GM10266 (cell line): ENCODE results near the gene MAGEB5.

ENCODE experiments used
- DNase-seq: peaks from one replicate; pipeline ENCODE4 v3.0.0; 2012; ENCODE audit errors: extremely low spot score
- TF ChIP-seq, protein P1 (sequence below): IDR thresholded peaks from 2 replicates; pipeline ENCODE4 v1.5.1; 2012; ENCODE audit warnings: mild to moderate bottlenecking, low read depth; ENCODE audit not compliant: control insufficient read depth, insufficient read depth; ENCODE audit errors: missing control alignments

Gene MAGEB5

DNA sequence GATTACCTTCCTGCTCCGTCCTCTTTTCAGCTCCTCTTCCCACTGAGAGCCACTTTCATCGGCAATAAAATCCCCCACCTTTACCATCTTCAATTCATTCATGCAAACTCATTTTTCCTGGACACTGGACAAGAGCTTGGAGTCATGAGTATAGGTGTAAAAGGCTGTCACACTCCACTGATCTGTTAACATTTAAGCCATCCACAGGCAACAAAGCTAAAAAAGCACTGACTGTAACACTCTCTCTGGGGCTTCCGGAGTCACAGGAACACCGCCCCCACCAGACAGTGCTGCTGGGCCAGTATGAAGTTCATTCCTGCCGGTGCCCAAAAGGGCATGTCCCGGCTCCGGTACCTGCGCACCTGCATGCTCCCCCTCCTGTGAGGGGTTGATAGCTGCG is 38.5 kb downstream of the MAGEB5 start:
- TF ChIP-seq, protein P1, sequence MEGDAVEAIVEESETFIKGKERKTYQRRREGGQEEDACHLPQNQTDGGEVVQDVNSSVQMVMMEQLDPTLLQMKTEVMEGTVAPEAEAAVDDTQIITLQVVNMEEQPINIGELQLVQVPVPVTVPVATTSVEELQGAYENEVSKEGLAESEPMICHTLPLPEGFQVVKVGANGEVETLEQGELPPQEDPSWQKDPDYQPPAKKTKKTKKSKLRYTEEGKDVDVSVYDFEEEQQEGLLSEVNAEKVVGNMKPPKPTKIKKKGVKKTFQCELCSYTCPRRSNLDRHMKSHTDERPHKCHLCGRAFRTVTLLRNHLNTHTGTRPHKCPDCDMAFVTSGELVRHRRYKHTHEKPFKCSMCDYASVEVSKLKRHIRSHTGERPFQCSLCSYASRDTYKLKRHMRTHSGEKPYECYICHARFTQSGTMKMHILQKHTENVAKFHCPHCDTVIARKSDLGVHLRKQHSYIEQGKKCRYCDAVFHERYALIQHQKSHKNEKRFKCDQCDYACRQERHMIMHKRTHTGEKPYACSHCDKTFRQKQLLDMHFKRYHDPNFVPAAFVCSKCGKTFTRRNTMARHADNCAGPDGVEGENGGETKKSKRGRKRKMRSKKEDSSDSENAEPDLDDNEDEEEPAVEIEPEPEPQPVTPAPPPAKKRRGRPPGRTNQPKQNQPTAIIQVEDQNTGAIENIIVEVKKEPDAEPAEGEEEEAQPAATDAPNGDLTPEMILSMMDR = no peak
- no peak for DNase-seq

DNA sequence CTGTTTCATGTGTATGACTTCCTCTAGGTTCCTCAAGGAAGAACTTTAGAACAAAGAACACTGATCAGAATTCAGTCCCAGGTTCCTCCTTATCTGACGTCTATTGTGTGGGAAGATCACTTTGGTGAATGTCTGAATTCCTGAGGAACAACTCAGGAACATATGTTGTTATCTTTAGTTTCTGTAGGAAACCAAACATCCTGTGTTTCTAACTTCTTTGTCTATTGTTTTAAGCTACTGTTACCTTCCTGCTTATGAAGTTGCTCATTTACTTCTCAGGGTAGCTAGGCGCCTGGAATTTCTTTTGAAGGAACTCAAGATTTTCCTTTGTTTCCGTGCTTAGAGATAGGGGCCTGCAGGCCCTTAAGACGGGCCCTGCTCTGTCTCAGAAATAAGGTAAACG is 46.2 kb downstream of the MAGEB5 start:
- no peak for DNase-seq

More for the DNA sequence above, 46.2 kb downstream of the MAGEB5 start:
- TF ChIP-seq, protein P1 = no peak
